Measurements from ENCODE around the gene MYOZ2.
A peak's percentile ranks its signal among the peaks of the same experiment; 100 is the strongest.

The MYOZ2 gene

DNA sequence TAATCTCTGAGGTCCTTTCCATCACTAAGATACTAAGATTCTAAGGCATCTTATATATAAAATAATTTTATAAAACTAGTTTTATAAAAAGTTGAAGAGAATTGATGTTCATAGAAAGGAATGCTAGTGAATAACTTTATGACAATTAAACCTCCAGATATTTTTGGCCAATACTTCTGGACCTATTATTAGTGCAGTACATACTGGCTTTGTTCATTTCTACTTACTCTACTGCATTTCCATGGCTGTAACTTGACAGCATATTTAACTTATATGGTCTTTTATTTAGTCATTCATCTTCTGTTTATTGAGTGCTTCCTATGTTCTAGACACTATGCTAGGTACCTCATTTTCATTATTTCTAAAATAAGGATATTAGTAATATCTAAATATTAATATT is 70.1 kb downstream of the MYOZ2 start:
- no peak for DNase-seq

DNA sequence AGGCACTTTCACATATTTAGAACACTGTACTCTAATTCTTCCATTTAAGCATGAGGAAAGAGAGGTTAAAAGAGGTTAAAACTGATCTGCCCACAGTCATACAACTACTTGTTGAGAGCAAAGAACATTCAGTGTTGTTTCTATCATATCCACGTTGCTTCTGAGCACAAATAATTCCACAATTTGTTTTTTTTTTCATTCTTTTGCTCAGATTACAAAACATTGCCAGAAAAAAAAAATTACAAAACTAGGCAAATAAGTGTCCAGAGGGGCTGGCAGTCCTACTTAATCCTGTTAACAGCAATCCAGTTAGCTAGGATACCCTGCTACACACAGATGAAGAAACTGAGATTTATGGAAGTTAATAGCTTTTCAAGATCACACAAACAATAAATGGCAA is 70.5 kb downstream of the MYOZ2 start:
- no peak for DNase-seq

DNA sequence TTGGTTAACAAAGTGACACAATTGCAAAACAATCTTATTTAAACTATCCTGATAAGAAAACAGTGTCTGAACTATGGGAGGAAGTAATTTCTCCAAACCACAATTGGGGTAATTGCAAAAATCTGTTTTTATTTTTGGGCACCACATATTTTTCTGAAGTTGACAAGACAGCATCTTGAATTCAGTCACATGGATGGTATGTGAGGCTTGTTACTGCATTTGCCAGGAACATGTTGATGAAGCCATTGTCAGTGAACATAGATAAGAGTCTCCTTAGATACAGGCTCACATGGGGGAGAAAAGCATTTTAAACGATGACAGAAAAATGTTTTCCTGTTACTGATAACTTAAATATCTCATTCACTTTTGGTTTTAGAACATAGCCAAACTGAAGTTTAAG is 71.4 kb downstream of the MYOZ2 start:
- no peak for DNase-seq

DNA sequence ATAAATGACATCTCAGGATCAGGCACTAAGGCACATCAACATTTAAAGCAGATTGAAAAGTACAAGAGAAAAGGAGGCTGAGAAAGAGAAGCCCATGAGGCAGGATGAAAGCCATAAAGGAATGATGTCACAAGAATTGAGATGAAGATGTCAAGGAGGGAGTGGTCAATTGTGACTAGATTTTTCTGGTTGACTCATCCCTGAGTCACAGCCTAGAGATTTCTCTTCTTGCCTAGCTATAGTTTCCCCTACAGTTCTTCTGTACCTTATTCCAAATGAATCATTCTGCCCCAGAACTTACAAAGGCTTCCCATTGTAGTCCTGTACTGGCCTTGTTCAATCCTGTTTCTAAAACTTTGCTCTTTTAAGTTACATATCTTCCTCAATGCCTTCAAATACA is 73.4 kb downstream of the MYOZ2 start:
- no peak for DNase-seq

DNA sequence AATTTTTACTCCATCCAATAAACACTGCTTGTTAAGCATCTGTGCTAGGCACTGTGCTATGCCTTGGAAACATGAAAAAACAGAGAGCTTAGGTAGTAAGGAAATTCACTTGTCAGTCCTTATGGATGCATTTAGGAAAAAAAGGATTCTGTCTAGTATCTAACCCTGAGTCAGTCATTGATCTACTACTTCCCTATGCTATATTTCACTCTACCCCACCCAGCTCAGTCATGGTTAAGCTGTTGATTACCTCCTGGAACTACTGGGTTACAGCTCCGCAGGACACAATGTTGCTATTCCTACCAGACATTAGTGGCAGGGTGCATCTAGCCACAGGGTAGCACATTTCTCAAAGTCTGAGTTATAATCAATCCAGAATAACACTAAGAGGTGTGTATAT is 74.0 kb downstream of the MYOZ2 start:
- DNase-seq, result no peak

DNA sequence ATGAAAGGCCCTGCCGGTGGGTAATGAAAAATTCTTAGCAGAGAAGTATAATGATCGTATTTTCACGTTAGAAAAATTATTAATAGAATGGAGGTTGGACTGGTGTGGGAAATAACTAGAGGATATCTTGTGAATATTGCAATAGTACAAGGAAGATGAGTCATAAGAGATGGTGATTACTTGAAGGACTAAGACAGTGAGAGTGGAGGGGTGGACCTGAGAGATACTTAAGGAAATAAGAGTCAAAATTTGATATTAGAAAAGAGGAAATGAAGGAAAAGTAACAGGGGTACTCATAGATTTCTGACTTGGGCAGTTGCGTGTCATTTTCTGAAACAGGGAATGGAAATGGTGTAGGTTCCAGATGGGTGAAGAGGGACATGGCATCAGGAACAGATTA is 75.1 kb downstream of the MYOZ2 start:
- DNase-seq, result no peak

DNA sequence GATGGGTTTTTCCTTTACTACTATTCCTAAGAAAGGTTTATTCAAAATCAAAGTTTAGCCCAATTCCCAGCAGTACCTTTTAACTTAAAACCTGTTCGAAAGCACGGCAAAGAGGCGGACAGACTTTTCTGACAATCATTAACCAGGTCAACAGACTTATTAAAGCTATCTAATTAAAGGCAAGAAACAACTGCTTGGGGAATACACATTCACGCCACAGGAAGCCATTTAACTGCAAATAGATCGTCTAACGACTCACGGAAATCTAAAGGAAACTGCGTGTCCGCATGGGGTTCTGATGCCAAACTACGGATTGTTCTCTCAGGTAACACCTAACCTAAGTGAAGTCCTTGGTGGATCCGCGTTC is 76.2 kb downstream of the MYOZ2 start:
- no peak for DNase-seq

DNA sequence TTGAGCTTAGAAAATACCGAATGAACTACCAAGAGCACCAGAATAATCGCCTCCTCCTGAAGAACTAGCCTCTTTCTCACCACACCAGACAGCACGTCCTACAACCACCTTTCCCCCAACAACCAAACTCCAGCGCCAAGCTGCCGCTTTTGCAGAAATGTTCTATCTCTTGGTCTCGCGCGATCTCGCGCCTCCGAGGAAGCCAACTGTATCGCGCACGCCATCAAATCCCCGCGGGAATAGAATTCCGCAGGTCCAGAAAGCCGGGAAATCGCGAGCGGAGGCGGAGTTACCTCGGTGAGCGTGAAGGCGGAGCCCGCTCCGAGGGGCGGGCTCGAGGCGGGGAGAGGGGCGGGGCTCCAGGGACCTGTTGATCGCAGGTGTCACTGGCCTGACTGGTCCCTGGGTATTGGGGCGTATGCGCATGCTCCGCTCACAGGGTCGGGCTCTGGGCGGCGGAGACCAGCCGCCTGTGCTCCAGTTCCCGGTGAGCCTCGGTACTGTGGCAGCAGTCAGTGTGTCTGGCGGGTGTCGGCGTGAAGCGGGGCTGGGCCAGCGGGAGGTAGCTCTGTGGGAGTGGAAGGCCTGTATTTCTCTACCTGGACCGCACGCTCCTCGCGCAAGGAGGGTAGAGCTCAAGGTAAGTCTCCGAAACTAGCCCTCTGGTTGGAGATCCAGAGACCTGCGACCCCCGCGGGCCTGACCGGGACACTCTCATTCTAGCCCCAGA is 76.8 kb downstream of the MYOZ2 start, which contains the start of gene USP53:
USP53 (plus strand) TSS at position 480 of the 730 bp plus-strand sequence. CDS start 27,047 bp downstream, outside the sequence.
- DNase-seq, result peak; percentile 88 to 94

DNA sequence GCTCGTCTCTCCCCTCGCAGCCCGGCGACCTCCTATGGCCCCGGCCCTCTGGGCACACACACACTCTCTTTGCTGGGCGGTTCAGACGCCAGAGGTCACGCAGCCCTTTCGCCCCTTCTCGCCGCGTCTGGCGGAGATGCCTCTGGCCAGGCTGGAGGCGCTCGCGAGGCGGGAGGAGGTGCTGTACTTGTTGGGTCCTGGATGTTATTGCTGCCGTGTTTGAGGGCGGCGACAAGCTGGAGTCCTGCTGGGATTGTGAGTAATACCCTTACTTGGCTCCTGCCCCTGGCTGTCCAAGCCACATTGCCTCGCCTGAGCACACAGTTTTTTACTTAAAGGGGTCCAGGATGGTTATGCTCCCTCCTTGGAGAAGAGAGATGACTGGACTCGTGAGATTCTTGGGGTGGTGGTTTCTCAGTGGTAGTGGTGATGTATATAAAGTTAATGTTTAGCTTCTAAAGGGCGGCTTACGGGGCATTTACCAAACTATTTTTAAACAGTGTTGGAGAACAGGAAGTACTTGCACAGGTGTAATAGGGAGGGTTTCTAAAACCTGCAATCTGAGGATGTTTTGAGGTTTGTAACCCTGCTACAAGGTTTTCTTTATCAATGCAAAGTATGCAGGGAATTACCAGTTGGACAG is 77.5 kb downstream of the MYOZ2 start:
- peak; percentile 54 to 70 for DNase-seq

DNA sequence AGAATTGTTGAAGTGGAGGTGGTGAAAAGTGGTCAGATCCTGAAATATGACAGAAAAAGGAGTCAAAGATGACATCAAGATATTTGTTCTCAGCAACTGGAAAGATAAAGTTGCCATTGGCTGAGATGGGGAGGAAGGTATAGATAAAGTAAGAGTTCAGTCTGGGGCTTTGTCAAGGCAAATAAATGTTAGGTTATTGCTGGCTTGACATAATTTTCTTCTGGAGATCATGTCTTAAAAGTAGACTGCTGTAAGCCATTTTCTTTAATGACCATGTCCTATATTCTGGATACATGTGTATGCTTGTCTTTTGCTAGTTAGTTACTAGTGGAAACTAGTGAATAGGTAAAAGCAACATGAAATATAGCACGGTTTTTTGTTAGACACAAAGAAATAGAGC is 82.5 kb downstream of the MYOZ2 start:
- no peak for DNase-seq

DNA sequence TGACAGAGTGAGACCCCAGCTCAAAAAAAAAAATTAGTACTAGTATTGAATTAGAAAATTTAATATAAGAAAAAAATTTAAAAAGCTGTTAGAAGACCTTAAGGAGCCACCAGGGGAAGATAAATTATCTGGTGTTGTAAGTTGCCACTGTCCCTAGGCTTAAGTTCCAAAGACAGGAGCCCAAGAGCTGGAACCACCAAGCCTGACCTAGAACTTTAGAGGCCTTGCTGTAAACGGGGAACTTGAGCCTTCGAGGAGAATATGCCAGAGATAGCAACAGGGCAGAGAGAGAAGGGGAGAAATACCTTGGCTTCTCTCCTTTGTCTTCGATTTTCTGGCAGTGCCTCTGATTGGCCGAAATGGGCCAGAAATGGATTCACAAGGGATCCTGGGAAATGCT is 85.8 kb downstream of the MYOZ2 start:
- no peak for DNase-seq

DNA sequence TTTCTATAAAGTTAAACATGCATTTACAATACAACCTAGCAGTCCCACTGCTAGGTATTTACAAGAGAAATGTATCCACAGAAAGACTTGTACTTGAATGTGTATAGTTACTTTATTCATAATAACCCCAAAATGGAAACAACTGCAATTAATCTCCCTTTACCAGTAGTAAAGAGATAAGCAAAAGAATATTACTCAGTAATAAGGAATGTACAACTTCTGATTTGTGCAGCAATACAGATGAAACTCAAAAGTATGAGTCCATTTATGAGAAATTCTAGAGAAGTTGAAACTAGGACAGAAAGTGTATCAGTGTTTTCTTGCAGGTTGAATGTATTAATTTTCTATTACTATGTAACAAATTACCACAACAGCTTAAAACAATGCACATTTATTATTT is 92.1 kb downstream of the MYOZ2 start:
- no peak for DNase-seq

DNA sequence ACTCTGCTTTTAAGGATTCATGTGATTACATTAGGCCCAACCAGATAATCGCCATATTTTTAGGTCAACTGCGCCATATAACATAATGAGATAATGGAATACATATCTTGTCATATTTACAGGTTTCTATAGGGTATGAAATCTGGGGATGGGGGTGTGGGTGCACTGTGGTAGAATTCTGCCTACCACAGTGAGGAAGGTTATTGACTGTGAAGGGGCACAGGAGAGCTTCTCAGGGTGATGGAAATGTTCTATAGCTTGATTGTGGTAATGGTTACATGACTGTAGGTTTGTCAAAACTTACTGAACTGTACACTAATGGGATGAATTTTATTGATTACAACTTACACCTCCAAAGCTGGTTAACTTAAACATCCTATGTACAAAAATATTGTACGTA is 92.8 kb downstream of the MYOZ2 start:
- no peak for DNase-seq

DNA sequence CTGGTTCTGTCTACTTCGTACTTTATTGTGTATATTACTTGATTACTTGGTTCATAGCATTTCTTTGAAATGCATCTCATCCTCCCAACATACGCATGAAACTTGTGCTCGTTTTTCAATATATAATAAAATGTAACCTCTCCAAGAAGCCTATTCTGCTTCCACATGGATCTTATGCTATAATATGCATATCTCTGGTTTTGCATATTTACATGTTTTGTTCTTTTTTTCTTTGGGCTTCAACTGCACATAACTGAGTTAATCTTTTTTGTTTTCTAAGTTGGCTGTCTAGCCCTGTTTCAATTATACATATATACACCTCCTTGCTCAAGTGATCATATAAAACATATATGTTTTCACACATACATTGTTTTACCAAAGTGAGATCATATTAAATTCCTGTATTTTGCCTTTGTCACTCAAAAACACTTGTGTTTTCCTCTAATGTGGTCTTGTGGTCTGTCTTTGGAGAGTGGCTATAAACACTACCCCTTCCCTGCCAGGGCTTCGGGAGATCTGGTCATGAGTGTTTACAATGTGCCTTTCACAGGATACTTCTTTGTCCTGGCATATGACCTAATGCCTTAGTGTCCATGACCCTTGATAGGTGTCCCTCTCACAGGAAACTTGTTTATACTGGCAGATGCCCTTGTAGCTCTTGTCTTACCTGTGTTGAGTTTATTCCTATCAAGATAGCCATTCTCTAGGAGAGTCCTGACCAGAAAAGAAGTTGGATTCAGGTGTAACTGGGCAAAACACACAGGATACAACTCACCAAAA is 94.5 kb downstream of the MYOZ2 start:
- DNase-seq, result no peak

DNA sequence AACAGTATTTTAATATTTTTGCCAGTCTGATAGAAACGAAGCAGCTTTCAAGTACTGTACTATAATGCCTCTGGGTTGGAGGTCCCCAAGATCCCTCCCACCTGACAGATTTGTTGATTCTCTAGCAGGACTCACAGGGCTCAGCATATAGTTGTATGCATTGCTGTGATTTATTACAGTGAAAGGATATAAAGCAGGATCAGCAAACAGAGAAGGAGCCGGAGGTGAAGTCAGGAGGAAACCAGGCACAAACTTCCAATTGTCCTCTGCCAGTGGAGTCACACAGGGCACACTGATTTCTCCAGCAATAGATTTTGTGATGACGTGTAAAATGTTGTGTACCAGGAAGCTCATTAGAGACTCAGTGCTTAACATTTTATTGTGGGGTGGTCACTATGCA is 95.9 kb downstream of the MYOZ2 start:
- DNase-seq, result no peak

DNA sequence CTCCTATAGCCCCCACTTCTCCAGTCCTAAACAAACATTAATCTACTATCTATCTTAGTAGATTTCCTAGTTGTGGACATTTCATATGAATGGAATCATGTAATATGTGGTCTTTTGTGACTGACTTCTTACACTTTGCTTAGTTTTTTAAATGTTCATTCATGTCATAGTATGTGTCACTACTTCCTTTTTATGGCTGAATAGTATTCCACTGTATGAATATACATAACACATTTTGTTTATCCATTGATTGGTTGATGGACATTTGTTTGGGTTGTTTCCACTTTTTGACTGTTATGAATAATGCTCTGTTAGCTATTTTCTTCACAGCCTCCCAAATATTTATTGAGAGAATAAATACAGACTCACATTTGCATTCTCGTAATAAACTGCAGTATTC is 96.7 kb downstream of the MYOZ2 start:
- DNase-seq, result no peak

DNA sequence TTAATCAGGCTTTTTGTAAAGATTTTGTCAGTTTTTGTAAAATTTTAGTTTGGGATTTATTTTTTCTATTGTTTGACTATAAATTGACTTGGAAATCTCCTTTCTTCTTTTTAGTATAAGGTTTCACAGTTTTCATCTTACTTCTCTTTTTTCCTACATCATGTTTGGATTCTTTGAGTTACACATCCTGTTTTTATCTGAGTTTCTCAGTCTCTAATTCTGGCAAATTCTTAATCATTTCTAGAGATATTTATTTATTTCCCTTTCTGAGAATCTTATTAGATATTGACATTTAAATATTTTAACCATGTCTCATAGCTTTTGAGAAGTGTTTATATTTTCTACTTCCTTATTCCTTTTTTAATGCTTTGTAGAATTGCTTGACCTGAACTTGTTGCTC is 97.6 kb downstream of the MYOZ2 start:
- no peak for DNase-seq

DNA sequence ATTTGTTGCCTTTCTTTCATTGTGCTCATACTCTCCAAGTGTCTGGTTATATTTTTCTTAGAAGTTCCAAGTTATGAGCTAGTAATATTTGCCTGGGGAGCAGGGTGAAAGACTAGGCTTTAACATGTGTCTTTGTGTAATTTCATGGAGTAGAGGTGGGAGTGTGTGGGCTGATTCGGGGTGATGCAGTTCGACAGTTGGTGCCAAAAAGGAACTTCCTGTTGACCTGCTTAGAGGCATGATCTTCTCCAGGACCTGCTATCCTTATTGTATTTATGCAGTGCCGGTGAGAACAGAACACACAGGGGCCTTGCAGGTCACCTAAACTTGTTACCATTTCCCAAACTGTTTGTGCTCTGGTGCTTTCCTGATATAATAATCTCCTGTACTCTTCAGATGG is 98.1 kb downstream of the MYOZ2 start:
- DNase-seq, result no peak

DNA sequence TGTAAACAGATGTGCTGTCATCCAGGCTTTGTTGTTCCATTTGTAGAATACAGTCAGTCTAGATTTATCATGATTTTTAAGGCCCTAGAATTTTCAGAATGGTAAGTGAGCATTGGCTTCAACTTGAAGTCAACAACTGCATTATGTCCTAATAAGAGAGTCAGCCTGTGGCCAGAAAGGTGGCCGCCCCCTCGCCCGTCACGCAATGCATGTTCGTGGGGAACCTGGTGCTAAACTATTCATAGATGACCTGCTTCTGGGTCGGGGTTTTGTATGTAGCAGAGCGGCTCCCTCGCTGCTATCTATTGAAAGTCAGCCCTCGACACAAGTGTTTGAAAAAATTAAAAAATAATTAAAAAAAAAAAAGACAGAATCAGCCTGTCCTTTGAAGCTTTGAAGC is 101.6 kb downstream of the MYOZ2 start:
- DNase-seq, result no peak
